ENCODE data around the gene OCSTAMP.

DNA sequence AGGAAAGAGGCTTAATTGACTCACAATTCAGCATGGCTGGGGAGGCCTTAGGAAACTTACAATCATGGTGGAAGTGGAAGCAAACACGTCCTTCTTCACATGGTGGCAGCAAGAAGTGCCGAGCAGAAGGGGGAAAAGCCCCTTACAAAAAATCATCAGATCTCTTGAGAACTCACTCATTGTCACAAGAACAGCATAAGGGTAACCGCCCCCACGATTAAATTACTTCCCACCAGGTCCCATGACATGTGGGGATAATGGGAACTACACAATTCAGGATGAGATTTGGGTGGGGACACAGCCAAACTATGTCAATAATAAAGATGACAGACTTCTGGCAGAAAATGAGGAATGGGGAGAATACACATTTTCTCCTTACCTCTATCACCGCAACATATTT is 20.5 kb upstream of the OCSTAMP start:
- TF ChIP-seq, protein P1, sequence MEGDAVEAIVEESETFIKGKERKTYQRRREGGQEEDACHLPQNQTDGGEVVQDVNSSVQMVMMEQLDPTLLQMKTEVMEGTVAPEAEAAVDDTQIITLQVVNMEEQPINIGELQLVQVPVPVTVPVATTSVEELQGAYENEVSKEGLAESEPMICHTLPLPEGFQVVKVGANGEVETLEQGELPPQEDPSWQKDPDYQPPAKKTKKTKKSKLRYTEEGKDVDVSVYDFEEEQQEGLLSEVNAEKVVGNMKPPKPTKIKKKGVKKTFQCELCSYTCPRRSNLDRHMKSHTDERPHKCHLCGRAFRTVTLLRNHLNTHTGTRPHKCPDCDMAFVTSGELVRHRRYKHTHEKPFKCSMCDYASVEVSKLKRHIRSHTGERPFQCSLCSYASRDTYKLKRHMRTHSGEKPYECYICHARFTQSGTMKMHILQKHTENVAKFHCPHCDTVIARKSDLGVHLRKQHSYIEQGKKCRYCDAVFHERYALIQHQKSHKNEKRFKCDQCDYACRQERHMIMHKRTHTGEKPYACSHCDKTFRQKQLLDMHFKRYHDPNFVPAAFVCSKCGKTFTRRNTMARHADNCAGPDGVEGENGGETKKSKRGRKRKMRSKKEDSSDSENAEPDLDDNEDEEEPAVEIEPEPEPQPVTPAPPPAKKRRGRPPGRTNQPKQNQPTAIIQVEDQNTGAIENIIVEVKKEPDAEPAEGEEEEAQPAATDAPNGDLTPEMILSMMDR (IDR thresholded peaks at IDR 0.05): no peak
- TF ChIP-seq POLR2A (IDR thresholded peaks at IDR 0.05): no peak

All from body of pancreas (tissue), 4 donors.